HEK293 (cell line): ENCODE results near the gene IFNGR1.

ENCODE experiments used
- CTCF ChIP-seq: fragments of 450-650 bp; formaldehyde crosslinking; IDR thresholded peaks from 2 replicates; pipeline ENCODE4 v1.5.1; 2016; ENCODE audit warnings: missing biosample characterization, missing genetic modification characterization
- MEIS1 ChIP-seq: sonication (generic); formaldehyde crosslinking; IDR thresholded peaks from 2 replicates; pipeline ENCODE4 v1.8.1; 2022; ENCODE audit warnings: missing genetic modification reagents, mild to moderate bottlenecking, borderline replicate concordance
- PRDM6 ChIP-seq: fragments of 450-650 bp; formaldehyde crosslinking; IDR thresholded peaks from 2 replicates; pipeline ENCODE4 v1.5.1; 2017; ENCODE audit warnings: missing biosample characterization, missing genetic modification characterization
- YY2 ChIP-seq: fragments of 450-650 bp; formaldehyde crosslinking; IDR thresholded peaks from 2 replicates; pipeline ENCODE4 v1.5.1; 2016; ENCODE audit warnings: missing biosample characterization, missing genetic modification characterization
- ZBTB21 ChIP-seq: fragments of 450-650 bp; formaldehyde crosslinking; IDR thresholded peaks from 2 replicates; pipeline ENCODE4 v1.5.1; 2017; ENCODE audit warnings: missing biosample characterization, missing genetic modification characterization
- ZBTB6 ChIP-seq: fragments of 450-650 bp; formaldehyde crosslinking; IDR thresholded peaks from 2 replicates; pipeline ENCODE4 v1.5.1; 2017; ENCODE audit warnings: missing biosample characterization, missing genetic modification characterization
- ZBTB7A ChIP-seq: fragments of 450-650 bp; formaldehyde crosslinking; IDR thresholded peaks from 2 replicates; pipeline ENCODE4 v1.5.1; 2016; ENCODE audit warnings: low read depth, missing biosample characterization, missing genetic modification characterization
- ZNF138 ChIP-seq: fragments of 450-650 bp; formaldehyde crosslinking; IDR thresholded peaks from 2 replicates; pipeline ENCODE4 v1.5.1; 2016; ENCODE audit warnings: missing biosample characterization, missing genetic modification characterization, borderline replicate concordance
- ZNF239 ChIP-seq: fragments of 450-650 bp; formaldehyde crosslinking; IDR thresholded peaks from 2 replicates; pipeline ENCODE4 v1.5.1; 2016; ENCODE audit warnings: missing biosample characterization, missing genetic modification characterization
- ZNF26 ChIP-seq: fragments of 450-650 bp; formaldehyde crosslinking; IDR thresholded peaks from 2 replicates; pipeline ENCODE4 v1.5.1; 2016; ENCODE audit warnings: missing biosample characterization, missing genetic modification characterization
- ZNF274 ChIP-seq, 2 experiments: fragments of 200-500 bp in 1 of 2; fragments of 450-650 bp in 1 of 2; sonication (Bioruptor generic) in 1 of 2; formaldehyde crosslinking in 1 of 2; IDR thresholded peaks; 2 replicates each; pipeline versions ENCODE4 v1.5.1 to v1.6.1; 2014 to 2016; ENCODE audit warnings: borderline replicate concordance in 1 of 2, inconsistent platforms in 1 of 2, low read length in 1 of 2, missing biosample characterization in 1 of 2, missing genetic modification characterization in 1 of 2
- ZNF580 ChIP-seq: fragments of 450-650 bp; formaldehyde crosslinking; IDR thresholded peaks from 2 replicates; pipeline ENCODE4 v1.5.1; 2016; ENCODE audit warnings: missing biosample characterization, missing genetic modification characterization
- ZNF76 ChIP-seq: fragments of 450-650 bp; formaldehyde crosslinking; IDR thresholded peaks from 2 replicates; pipeline ENCODE4; 2016; ENCODE audit warnings: low read depth, missing biosample characterization, missing genetic modification characterization, borderline replicate concordance
- ZNF792 ChIP-seq: fragments of 450-650 bp; formaldehyde crosslinking; IDR thresholded peaks from 2 replicates; pipeline ENCODE4 v1.5.1; 2016; ENCODE audit warnings: missing biosample characterization, missing genetic modification characterization

GRCh38 chr6:137214931-137215330, 4.3 kb downstream of the IFNGR1 start:
- TF ChIP-seq ZNF26 (tag by site-specific recombination) (no peak), CTCF (tag by site-specific recombination) (no peak), ZNF274 (IDR thresholded peaks at IDR 0.05; ENCODE audit: low read length) (no peak), ZNF274 (tag by site-specific recombination; IDR thresholded peaks at IDR 0.05; ENCODE audit: borderline replicate concordance) (no peak), ZNF239 (tag by site-specific recombination) (no peak), ZNF580 (no peak), PRDM6 (tag by site-specific recombination) (no peak), MEIS1 (no peak), ZNF138 (no peak), ZBTB7A (no peak), ZBTB21 (tag by site-specific recombination) (no peak), YY2 (no peak), ZNF76 (no peak), ZBTB6 (tag by site-specific recombination) (no peak), ZNF792 (tag by site-specific recombination) (no peak)
